HCT116 (cell line): ENCODE data around the gene GRK6.
A peak's percentile ranks its signal among the peaks of the same experiment; 100 is the strongest.

ENCODE experiments used
- POLR2AphosphoS5 ChIP-seq: IDR thresholded peaks from 2 replicates; pipeline ENCODE4 v1.6.1; 2011; ENCODE audit warnings: mild to moderate bottlenecking, low read depth, low read length, moderate library complexity
- YY1 ChIP-seq: IDR thresholded peaks from 2 replicates; pipeline ENCODE4 v1.6.1; 2011; ENCODE audit warnings: low read length, low read depth, moderate library complexity, mild to moderate bottlenecking; ENCODE audit not compliant: insufficient replicate concordance; ENCODE audit errors: extremely low read depth

DNA sequence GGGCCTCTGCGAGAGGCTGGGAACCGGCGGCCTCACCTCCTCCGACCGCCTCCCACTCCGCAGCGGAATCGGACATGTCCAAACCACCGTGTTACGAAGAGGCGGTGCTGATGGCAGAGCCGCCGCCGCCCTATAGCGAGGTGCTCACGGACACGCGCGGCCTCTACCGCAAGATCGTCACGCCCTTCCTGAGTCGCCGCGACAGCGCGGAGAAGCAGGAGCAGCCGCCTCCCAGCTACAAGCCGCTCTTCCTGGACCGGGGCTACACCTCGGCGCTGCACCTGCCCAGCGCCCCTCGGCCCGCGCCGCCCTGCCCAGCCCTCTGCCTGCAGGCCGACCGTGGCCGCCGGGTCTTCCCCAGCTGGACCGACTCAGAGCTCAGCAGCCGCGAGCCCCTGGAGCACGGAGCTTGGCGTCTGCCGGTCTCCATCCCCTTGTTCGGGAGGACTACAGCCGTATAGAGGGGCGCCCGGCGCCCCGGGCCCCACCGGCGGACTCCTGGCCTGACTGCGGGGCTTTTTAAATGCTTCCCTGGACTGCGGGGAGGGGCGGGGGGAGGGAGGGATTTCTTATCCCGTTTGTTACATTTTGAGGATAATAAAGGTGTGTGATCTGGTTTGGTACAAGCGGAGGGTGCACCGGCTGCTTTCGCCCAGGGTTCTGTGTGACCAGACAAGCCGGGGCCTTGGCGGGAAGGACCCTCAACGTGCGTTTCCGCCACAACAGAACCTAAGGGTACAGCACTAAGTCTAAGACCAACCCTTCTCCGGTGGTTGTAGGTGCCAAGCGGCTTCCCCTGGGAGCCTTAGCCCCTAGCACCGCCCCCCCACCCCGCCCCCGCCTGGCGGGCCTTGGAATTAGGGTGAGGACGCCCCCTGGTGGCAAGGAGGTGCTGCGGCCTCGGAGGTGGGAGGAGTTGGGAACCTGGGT, 29.4 kb downstream of the GRK6 start:
- TF ChIP-seq YY1 (peak; percentile 72), POLR2AphosphoS5 (peak; percentile 50)
